GM18505 (cell line): ENCODE results near the gene ZNF581.

Source experiments
- ATAC-seq: cut with Tn5 transposase; IDR thresholded peaks from one replicate; pipeline ENCODE4 v1.9.1; 2021; ENCODE audit not compliant: unreplicated experiment
- POLR2A ChIP-seq: IDR thresholded peaks from 4 replicates; pipeline ENCODE4 v1.6.1; 2011; ENCODE audit warnings: borderline replicate concordance; ENCODE audit not compliant: insufficient read depth, insufficient read length; ENCODE audit errors: extremely low read depth

Gene ZNF581

GRCh38 chr19:55684946-55685681, 41.7 kb downstream of the ZNF581 start:
- no peak for ATAC-seq
- TF ChIP-seq POLR2A = no peak

GRCh38 chr19:55685776-55686175, 42.3 kb downstream of the ZNF581 start:
- no peak for ATAC-seq
- no peak for TF ChIP-seq POLR2A

- no peak for TF ChIP-seq POLR2A
- no peak for ATAC-seq
Measured at GRCh38 chr19:55686311-55687050, 43.0 kb downstream of the ZNF581 start.

- no peak for TF ChIP-seq POLR2A
- ATAC-seq = no peak
Measured at GRCh38 chr19:55687281-55688201, 44.1 kb downstream of the ZNF581 start.

- no peak for ATAC-seq
- no peak for TF ChIP-seq POLR2A
Measured at GRCh38 chr19:55688422-55689218, 45.2 kb downstream of the ZNF581 start.

- no peak for TF ChIP-seq POLR2A
- ATAC-seq = no peak
Measured at GRCh38 chr19:55689411-55690108, 46.1 kb downstream of the ZNF581 start.

- TF ChIP-seq POLR2A = no peak
- no peak for ATAC-seq
Measured at GRCh38 chr19:55690109-55690768, 46.8 kb downstream of the ZNF581 start.

GRCh38 chr19:55690769-55691545, 47.5 kb downstream of the ZNF581 start:
- ATAC-seq = no peak
- no peak for TF ChIP-seq POLR2A

GRCh38 chr19:55691561-55692481, 48.4 kb downstream of the ZNF581 start:
- no peak for ATAC-seq
- no peak for TF ChIP-seq POLR2A

- ATAC-seq = no peak
- TF ChIP-seq POLR2A = no peak
Measured at GRCh38 chr19:55692681-55693081, 49.2 kb downstream of the ZNF581 start.
